Thymus (tissue), 11 donors: Measurements from ENCODE around the gene CHST13. TPM values are rescaled to one million over a fixed set of nuclear protein-coding genes. Genes with fewer than 3 reads are reported as not detected.

Experiments
- DNase-seq, 9 donors: peaks; one replicate each; pipeline ENCODE4 v3.0.0-alpha.2; 2013; ENCODE audit warnings: low spot score in 9 of 9, low read depth in 6 of 9, missing footprints in 1 of 9
- H3K27ac ChIP-seq, 2 donors: one replicate each; pipeline ENCODE4 v1.5.1; 2013; ENCODE audit warnings: control low read depth in 1 of 2, low read depth in 1 of 2, low read length in 1 of 2, mild to moderate bottlenecking in 1 of 2, moderate library complexity in 1 of 2
- H3K27me3 ChIP-seq, 2 donors: one replicate each; pipeline ENCODE4 v1.5.1; 2013; ENCODE audit warnings: low read length in 1 of 2; ENCODE audit not compliant: control insufficient read depth in 2 of 2, insufficient read depth in 1 of 2
- H3K36me3 ChIP-seq, 2 donors: one replicate each; pipeline ENCODE4 v1.5.1; 2013; ENCODE audit warnings: low read length in 1 of 2, mild to moderate bottlenecking in 1 of 2, moderate library complexity in 1 of 2; ENCODE audit not compliant: control insufficient read depth in 2 of 2, insufficient read depth in 2 of 2
- H3K4me1 ChIP-seq, 2 donors: one replicate each; pipeline ENCODE4 v1.5.1; 2013; ENCODE audit warnings: low read length in 2 of 2; ENCODE audit not compliant: control insufficient read depth in 2 of 2, insufficient read depth in 2 of 2
- H3K4me3 ChIP-seq, 2 donors: one replicate each; pipeline ENCODE4 v1.5.1; 2013; ENCODE audit warnings: low read length in 2 of 2, control low read depth in 1 of 2, mild to moderate bottlenecking in 1 of 2
- H3K9me3 ChIP-seq, 2 donors: one replicate each; pipeline ENCODE4 v1.5.1; 2013; ENCODE audit warnings: low read length in 1 of 2, mild to moderate bottlenecking in 1 of 2; ENCODE audit not compliant: control insufficient read depth in 2 of 2, insufficient read depth in 1 of 2
- WGBS: extraction: QIAGEN DNeasy Blood & Tissue Kit; methylation state at CpG from one replicate; pipeline ENCODE4 v1.1.7; 2013; 5-methylcytosine and 5-hydroxymethylcytosine counted together
- polyA plus RNA-seq: library from polyadenylated mRNA; stranded (reverse); fragments of 200-250 nt; gene quantifications from one replicate; pipeline ENCODE4 v1.2.3, GENCODE V29; 2013
- total RNA-seq: library from RNA; stranded (reverse); fragments of 120-200 nt; gene quantifications from one replicate; pipeline ENCODE4 v1.2.4, GENCODE V29; 2013
- donor health status: healthy.

Gene CHST13
- total and polyA plus RNA-seq, 2 donors = 0.38 to 0.39 TPM

DNA sequence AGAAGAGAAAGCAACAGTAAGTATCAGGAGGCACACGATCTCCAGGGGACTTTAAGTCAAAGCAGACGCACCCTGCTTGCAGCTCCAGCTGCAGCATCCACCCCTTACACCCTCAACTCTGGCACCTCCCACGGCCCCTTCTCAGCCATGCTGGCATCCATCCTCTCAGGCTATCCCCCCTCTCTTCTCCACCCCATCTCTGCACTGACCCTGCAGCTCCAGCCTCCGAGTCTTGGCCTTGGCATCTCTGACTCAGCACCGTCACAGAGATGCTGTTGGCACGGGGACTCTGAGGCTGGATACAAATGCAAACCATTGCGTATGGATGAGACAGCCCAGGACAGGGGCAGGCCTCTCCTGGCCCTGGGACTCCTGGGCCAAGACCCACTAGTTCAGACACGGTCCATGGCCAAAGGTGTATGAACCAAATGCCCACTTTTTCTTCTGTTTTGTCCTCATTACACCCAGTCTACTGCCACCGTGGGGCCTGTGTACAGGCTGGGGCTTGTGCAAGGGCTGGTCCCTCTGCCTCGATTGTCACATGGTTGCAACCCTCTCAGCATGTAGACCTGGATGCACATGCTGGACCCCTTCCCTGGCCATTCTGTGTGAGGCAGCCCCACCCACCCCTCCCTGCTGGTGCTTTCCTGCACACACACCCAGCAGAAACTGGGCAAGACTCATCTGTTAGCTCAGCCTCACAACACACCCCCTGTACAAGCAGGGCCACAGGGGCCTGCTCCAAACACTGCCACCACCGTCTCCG, 29.6 kb upstream of the CHST13 start:
- Histone ChIP-seq H3K27me3 (no peaks in the 10 kb centered on the region), H3K4me3 (no peak overlapping the region), H3K9me3 (peaks cover 0 to 8% of the 10 kb centered on the region in 2 donors), H3K27ac (peak overlapping the region in 1 of 2 donors; percentile 63), H3K4me1 (peaks cover 34 to 91% of the 10 kb centered on the region in 2 donors), H3K36me3 (no peaks in the 10 kb centered on the region)
- 83% methylated on average over 12 of the region's 12 CpGs for WGBS
- DNase-seq = peak in 1 of 9 donors; percentile 34

DNA sequence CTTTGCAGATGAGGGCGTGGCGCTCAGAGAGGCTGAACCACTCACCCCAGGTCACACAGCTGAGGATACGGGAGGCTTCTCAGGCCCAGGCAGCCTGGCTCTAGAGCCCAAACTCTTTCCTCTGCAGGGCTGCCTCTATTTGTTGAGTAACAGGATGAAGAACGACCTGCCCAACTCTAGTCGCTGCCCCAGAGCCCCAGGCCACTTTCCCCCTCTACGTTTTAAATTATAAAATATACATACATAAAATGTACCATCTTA, 29.1 kb upstream of the CHST13 start:
- Histone ChIP-seq H3K4me1 (peaks cover 36 to 95% of the 10 kb centered on the region in 2 donors), H3K9me3 (peaks cover 0 to 11% of the 10 kb centered on the region in 2 donors), H3K27me3 (no peaks in the 10 kb centered on the region), H3K27ac (peak overlapping the region in 1 of 2 donors; percentile 53), H3K36me3 (no peaks in the 10 kb centered on the region), H3K4me3 (no peak overlapping the region)
- 96% methylated on average over 6 of the region's 6 CpGs for WGBS
- no peak for DNase-seq

DNA sequence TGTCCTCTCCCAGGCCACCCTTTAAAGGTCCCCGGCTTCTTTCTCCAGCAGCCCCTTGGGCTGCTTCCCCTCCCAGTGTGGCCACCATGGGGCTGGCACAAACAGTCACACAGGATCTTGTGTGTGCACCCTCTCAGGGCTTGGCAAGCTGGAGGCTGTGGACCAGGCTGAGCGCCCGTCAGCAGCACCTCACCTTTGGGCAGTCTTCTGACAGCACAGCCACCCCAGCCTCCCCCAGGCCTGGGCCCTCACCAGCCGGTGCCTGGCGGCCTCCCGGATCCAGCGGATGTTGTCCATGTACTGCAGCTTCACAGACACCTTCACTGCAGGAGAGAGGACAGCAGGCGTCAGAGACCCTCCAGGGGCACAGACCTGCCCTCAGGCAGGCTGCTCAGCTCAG, 28.2 kb upstream of the CHST13 start:
- no peaks in the 10 kb centered on the region for H3K36me3 ChIP-seq
- peaks cover 36 to 94% of the 10 kb centered on the region in 2 donors for H3K4me1 ChIP-seq
- DNase-seq = no peak
- H3K27me3 ChIP-seq = no peaks in the 10 kb centered on the region
- 98% methylated on average over 8 of the region's 8 CpGs for whole genome bisulfite sequencing
- H3K27ac ChIP-seq = no peak overlapping the region
- peaks cover 0 to 11% of the 10 kb centered on the region in 2 donors for H3K9me3 ChIP-seq
- H3K4me3 ChIP-seq = no peak overlapping the region

DNA sequence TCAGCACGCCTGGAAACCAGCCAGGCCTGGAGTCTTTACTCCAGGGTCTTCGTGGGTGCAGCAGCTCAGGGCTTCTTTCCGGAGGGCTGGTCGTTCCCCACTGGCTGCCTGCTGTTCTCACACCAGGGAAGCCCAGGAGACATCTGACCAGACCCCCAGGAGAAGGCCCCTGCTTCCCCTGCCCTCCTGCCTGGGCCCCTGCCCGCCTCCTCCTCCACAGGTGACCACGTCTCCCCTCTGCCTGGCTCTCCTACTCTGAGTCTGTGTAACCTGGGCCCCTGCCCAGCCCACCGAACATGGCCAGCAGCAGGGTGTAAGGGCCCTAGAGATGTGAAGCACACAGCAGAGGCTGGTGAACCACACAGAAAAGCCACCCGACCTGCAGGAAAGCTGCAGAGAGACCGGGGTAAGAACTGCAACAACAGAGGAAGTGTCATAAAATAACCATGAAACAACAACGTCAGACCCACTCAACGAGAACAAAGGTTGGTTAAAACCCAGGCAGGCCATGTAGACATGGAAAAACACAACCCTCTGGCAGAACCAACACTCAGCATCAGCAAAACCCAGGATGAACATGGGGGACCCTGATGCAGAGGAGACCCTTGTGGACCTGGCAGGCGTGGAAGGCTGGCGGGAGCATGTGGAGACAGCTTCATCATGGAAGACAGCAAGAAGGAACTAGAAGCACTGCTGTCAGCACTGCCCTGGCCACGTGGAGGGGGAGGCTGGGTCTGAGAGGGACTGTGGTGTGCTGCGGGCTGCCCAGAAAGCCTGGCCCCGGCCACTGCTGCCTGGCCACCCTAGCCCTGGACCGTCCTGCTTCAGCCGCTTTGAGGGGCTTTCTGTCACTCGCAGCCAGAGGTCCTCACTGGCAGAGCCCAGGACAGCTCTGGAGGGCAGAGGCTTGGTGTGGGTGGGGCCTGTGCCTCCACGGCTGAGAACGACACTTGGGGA, 26.8 kb upstream of the CHST13 start:
- 73% methylated on average over 21 of the region's 21 CpGs for WGBS
- DNase-seq = peak in 3 of 9 donors; percentile 49 to 77 (median 59)
- peaks cover 0 to 11% of the 10 kb centered on the region in 2 donors for H3K9me3 ChIP-seq
- H3K4me1 ChIP-seq = peaks cover 36 to 80% of the 10 kb centered on the region in 2 donors
- H3K27me3 ChIP-seq = no peaks in the 10 kb centered on the region
- H3K27ac ChIP-seq = peak overlapping the region; percentile 56 to 89
- H3K36me3 ChIP-seq = no peaks in the 10 kb centered on the region
- H3K4me3 ChIP-seq = no peak overlapping the region

DNA sequence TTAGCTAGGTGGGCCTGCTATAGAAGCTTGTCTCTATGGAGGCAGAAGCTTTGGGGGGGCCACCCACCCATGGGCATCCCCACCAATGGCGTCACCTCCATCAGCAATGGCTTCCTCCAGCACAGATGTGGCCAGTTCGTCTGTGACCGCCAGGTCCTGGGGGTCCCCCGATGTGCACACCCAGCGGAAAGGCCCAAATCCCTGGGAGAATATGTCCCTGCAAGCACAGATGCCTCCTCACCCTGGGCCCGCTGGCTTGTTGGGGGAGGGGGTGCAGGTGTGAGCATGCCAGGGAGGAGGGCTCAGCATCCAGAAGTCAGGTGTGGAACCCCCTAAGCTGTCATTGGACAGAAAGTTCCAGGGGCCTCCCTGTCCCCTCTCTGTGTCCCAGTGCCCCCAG, 26.0 kb upstream of the CHST13 start:
- peak in 3 of 9 donors; percentile 36 to 63 (median 49) for DNase-seq
- H3K4me3 ChIP-seq = no peak overlapping the region
- no peaks in the 10 kb centered on the region for H3K27me3 ChIP-seq
- peak overlapping the region in 1 of 2 donors; percentile 89 for H3K27ac ChIP-seq
- H3K9me3 ChIP-seq = peaks cover 0 to 6% of the 10 kb centered on the region in 2 donors
- H3K4me1 ChIP-seq = peaks cover 36 to 72% of the 10 kb centered on the region in 2 donors
- no peaks in the 10 kb centered on the region for H3K36me3 ChIP-seq
- WGBS = 95% methylated on average over 6 of the region's 6 CpGs

DNA sequence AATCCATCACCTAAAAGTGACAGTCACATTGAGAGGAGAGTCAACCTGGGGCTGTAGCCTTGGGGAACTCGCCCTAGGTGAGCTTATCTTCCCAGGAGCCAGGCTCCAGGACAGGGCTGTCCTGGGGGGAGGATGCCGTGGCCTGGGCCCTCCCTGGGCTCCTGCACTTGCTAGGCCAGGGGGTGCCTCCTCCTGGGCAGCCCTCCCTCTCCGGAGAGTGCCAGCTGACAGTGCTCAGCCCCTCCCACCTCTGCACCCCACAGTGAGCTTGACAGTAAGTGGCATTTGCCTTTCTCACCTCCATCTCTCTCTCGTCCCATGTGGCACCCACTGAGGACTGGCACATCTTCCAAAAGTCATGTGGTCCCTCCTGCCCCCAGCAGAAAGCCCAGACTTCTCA, 25.5 kb upstream of the CHST13 start:
- Histone ChIP-seq H3K27me3 (no peaks in the 10 kb centered on the region), H3K9me3 (peaks cover 0 to 6% of the 10 kb centered on the region in 2 donors), H3K4me1 (peaks cover 36 to 67% of the 10 kb centered on the region in 2 donors), H3K4me3 (no peak overlapping the region), H3K27ac (peak overlapping the region in 1 of 2 donors; percentile 89), H3K36me3 (no peaks in the 10 kb centered on the region)
- DNase-seq = peak in 2 of 9 donors; percentile 44 to 57
- 77% methylated on average over 4 of the region's 4 CpGs for WGBS

DNA sequence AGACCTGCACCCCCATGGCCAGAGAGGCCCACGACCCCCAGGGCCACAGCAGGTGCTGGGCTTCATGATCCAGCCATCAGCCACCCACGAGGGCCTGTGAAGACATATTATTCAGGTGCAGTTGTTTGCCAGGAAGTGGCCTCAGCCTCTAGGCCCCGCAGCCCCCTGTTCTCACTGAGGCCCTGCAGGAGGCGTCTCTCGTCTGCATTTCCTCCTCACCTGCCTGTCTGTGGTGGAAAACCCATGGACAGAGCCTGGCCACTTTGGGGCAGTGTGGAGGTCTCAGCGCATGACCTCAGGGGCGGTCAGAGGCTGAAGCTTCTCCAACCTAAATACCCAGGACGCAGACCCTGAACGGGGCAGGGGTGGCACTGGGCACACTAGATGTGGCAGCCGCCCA, 25.0 kb upstream of the CHST13 start:
- no peaks in the 10 kb centered on the region for H3K27me3 ChIP-seq
- no peak overlapping the region for H3K4me3 ChIP-seq
- DNase-seq = peak in 3 of 9 donors; percentile 53 to 80 (median 62)
- WGBS = 55% methylated on average over 10 of the region's 10 CpGs
- H3K9me3 ChIP-seq = peaks cover 0 to 6% of the 10 kb centered on the region in 2 donors
- peak overlapping the region in 1 of 2 donors; percentile 89 for H3K27ac ChIP-seq
- H3K4me1 ChIP-seq = peaks cover 36 to 63% of the 10 kb centered on the region in 2 donors
- H3K36me3 ChIP-seq = no peaks in the 10 kb centered on the region

DNA sequence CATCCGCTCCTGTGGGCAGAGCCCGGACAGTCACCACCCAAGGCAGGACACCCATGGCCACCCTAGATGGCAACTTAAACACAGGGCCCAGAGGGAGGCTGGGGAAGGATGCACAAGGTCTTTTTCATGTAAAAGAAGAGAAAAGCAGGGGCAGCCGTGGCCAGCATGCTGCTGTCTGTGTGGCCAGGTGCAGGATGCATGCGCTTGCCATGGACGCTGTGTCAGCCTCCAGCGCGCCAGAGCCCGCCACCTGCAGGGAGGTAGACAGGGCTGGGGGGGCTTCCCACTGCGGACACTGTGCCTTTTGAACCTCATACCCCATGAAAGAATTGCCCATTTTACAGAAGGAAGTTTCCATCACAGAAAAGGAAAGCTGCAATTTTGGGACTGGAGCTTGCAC, 24.6 kb upstream of the CHST13 start:
- Histone ChIP-seq H3K27ac (peak overlapping the region in 1 of 2 donors; percentile 89), H3K27me3 (no peaks in the 10 kb centered on the region), H3K36me3 (no peaks in the 10 kb centered on the region), H3K4me3 (no peak overlapping the region), H3K4me1 (peaks cover 33 to 58% of the 10 kb centered on the region in 2 donors), H3K9me3 (peaks cover 0 to 6% of the 10 kb centered on the region in 2 donors)
- DNase-seq = no peak
- WGBS = 96% methylated on average over 9 of the region's 9 CpGs

DNA sequence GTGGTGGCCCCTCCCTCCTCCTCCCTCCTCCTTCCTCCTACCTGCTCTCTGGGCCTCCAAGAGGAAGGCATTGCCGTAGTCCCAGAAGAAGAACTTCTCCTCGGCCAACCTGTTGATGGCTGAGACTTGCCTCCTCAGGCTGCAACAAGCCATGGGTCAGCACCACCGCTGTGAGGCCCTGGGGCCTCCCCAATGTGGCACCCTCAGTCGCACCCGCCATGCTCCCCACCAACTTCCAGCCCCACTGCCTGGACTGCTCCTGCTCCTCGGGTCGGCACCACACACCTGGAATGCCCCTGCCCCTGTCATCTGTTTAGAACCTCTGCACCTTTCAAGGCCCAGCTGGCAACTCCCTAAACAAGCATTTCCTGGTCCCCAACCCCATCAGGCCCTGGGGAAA, 23.9 kb upstream of the CHST13 start:
- no peaks in the 10 kb centered on the region for H3K27me3 ChIP-seq
- H3K36me3 ChIP-seq = no peaks in the 10 kb centered on the region
- H3K4me3 ChIP-seq = no peak overlapping the region
- H3K4me1 ChIP-seq = peaks cover 29 to 52% of the 10 kb centered on the region in 2 donors
- DNase-seq = no peak
- no peak overlapping the region for H3K27ac ChIP-seq
- H3K9me3 ChIP-seq = peaks cover 0 to 6% of the 10 kb centered on the region in 2 donors
- 97% methylated on average over 7 of the region's 7 CpGs for WGBS
